GM12801 (cell line): ENCODE measurements around the gene TRIM29.

Source experiments
- TF ChIP-seq, protein P1 (sequence below): IDR thresholded peaks from one replicate; pipeline ENCODE4 v1.5.1; 2011; ENCODE audit warnings: control low read depth; ENCODE audit not compliant: insufficient read length; ENCODE audit errors: extremely low read depth

TRIM29 gene

DNA sequence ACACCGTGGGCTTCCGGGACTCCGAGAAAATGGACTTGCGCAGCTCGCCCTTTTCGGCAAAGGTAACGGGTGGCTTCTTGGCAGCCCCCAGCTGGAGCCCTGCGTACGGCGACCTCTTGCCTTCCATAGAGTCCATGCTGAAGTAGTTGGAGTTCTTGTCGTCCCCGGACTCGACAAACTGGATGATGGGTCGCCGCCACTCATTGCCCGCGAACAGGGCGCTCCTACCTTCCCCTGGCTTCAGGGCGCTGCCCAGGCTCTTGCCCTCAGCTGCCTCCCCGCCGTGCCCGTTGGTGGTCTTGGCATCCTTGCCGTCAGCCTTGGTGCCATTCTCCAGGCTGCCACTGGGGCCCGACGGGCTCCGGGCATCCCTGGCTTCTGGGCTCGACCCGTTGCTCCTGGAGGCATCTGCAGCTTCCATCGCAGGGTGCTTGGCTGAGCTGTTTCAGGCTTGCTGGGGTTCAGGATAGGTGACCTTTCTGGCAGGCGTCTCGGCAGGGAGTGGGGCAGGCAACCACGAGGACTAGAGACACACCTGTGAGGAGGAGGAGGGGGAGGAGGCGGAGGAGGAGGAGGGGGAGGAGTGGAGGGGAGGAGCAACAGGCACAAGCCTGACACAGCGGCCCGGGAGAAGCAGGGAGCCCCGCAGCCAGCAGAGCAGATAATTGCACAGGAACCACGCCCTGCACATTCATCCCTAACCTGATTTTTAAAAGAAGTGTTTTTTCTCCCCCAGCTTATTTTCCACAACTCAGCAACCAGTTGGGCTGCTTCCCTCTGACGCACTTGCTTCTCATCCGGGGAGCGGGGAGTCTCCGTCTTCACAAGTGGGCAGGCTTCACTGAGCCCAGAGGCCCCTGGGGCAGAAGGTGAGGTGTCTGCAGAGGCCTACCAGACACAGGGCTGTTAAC is at the start of gene TRIM29:
TSS of gene TRIM29 (minus strand) at position 503 of the 911 bp plus-strand sequence. CDS start at position 421, 82 bp downstream.
- TF ChIP-seq, protein P1, sequence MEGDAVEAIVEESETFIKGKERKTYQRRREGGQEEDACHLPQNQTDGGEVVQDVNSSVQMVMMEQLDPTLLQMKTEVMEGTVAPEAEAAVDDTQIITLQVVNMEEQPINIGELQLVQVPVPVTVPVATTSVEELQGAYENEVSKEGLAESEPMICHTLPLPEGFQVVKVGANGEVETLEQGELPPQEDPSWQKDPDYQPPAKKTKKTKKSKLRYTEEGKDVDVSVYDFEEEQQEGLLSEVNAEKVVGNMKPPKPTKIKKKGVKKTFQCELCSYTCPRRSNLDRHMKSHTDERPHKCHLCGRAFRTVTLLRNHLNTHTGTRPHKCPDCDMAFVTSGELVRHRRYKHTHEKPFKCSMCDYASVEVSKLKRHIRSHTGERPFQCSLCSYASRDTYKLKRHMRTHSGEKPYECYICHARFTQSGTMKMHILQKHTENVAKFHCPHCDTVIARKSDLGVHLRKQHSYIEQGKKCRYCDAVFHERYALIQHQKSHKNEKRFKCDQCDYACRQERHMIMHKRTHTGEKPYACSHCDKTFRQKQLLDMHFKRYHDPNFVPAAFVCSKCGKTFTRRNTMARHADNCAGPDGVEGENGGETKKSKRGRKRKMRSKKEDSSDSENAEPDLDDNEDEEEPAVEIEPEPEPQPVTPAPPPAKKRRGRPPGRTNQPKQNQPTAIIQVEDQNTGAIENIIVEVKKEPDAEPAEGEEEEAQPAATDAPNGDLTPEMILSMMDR = no peak

DNA sequence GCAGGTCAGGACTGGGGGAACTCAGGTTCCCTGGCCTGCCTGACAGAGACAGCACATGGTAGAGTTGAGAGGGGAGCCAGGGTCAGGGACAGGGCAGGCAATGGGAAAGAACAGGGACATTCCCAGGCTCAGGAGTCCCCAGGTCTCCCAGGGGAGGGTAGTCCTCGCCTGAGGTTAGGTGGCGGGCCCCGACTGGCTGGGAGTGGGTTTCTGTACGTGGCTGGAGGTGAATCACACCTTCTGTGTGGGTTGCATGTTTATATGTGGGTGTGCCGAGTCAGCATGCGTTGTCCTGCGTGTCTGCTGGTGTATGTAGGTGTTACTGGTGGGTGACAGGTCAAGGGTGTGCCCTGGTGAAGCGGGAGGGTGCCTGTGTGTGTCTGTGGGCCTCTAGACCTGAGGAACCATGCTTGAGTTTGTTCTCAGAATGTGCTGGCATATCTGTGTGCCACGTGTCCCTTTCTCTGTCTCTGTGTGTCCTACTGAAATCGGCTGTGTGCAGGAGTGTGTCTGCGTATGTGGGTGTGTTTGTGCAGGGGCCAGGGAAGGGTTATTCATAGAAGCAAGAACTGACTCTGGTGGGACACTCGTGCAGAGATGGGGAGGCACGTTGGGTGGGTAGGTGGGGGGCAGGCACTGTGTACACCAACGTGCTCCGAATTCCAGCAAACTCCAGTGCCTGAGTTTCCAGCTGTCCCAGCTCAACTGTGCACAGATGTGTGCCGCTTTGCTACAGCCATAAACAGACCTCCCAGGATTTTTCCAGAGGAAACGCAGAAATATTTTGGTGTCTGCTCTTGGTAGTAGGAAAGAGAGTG is 49.1 kb upstream of the TRIM29 start:
- TF ChIP-seq, protein P1 = no peak

- TF ChIP-seq, protein P1 = no peak
Observed at GRCh38 chr11:120186456-120186773, 48.5 kb upstream of the TRIM29 start.

DNA sequence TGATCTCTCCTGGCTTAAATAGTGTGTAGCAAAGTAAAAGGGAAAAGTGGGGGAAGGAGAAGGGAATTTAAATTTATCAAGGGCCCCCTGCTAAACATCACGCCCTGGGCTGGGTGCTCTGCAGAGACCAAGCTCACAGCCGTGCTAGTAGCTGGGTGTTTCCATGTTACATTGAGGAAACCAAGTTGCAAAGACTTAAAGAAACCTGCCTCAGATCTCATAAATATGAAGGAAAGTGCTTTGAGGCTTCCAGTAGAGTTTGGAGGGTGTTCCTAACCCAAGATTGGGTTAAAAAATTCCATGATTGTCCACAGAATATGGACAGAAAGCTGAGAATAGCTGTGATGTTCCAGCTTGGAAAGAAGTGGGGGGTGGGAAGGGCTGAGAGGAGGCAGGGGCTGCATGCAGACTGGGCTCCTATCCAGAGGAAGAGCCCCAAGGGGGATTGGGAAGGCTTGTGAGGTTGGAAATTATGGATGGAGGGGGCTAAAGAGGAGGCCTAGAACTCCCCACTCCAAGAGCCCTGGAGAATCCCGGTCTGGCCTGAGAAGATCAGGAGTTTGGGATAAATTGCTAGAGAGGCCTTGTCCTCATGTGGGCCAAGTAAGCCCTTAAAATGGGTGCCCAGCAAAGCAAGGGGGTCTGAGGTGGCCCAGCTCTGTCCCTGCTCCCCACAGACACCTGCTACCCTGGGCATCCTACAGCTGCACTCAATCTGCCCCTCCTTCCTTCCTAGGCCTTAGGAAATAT is 48.0 kb upstream of the TRIM29 start:
- TF ChIP-seq, protein P1 = no peak

DNA sequence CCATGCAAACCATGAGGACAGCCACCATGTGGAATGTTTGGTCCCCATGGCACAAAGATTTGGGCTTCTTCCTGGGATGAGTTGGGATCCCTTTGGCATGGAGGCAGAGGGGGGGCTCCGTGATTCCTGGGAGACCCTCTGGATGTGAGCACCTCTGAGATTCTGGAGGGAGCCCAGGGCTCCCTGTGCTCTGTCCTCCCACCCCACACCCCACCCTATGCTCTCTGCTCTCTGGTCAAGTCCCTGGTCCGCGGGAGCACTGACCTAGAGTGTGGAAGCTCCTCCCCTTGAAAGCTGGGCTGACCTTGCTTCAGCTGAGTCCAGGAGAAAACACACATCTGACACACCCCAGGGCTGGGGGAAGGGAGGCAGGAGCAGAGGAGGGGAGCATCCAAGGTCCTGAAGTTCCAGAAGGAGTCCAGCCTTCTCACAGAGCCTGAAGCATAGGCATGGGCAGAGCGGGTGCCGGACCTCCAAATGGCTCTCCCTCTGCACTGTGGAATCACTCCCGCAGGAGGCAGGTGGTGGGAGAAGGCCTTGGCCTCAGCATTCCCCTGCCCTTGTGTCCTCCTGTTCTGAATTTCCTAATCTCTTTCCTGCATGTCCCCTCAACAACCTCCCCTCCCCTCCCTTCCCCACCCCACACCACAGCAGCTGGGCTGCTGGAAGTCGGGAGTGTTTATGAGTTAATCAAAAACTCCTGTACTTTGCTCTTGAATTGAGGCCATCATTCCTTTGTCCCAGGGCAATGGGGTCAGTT is 47.2 kb upstream of the TRIM29 start:
- TF ChIP-seq, protein P1 = no peak

GRCh38 chr11:120184371-120184945 is 46.5 kb upstream of the TRIM29 start:
- TF ChIP-seq, protein P1 = no peak
